Stomach (tissue), 9 donors: ENCODE results near the gene IQGAP2. TPM values are rescaled to one million over a fixed set of nuclear protein-coding genes. Genes with fewer than 3 reads are reported as not detected.

Experiments
- DNase-seq, 2 donors: peaks; one replicate each; pipeline versions ENCODE4 v3.0.0 to v3.0.0-alpha.2; 2013 to 2019
- H3K27ac ChIP-seq, 5 donors: fragments of 200-600 bp in 4 of 5; sonication (generic) in 4 of 5; one replicate each; pipeline ENCODE4 v1.5.1; 2013 to 2019; ENCODE audit warnings: mild to moderate bottlenecking in 1 of 5, moderate library complexity in 1 of 5
- H3K27me3 ChIP-seq, 3 donors: fragments of 200-600 bp; sonication (generic); one replicate each; pipeline ENCODE4 v1.5.1; 2017 to 2019; ENCODE audit warnings: mixed run types in 1 of 3
- H3K36me3 ChIP-seq, 4 donors: fragments of 200-600 bp; sonication (generic); 1 replicate in 3 of 4; 2 replicates in 1 of 4; pipeline ENCODE4 v1.5.1; 2016 to 2019
- H3K4me1 ChIP-seq, 4 donors: fragments of 200-600 bp; sonication (generic); one replicate each; pipeline ENCODE4 v1.5.1; 2016 to 2019
- H3K4me3 ChIP-seq, 4 donors: fragments of 200-600 bp; sonication (generic) in 3 of 4; one replicate each; pipeline ENCODE4 v1.5.1; 2016 to 2019; ENCODE audit warnings: mild to moderate bottlenecking in 1 of 4
- H3K9me3 ChIP-seq, 4 donors: fragments of 200-600 bp; sonication (generic); one replicate each; pipeline ENCODE4 v1.5.1; 2016 to 2019
- EP300 ChIP-seq: sonication (generic); formaldehyde crosslinking; IDR thresholded peaks from one replicate; pipeline ENCODE4 v1.6.1; 2017; ENCODE audit warnings: antibody characterized with exemption
- POLR2A ChIP-seq, 4 donors: fragments of 450-650 bp; IDR thresholded peaks; one replicate each; pipeline ENCODE4 v1.6.1; 2016; ENCODE audit warnings: antibody characterized with exemption in 4 of 4, control low read depth in 2 of 4, mild to moderate bottlenecking in 1 of 4, moderate library complexity in 1 of 4
- POLR2AphosphoS5 ChIP-seq, 3 donors: sonication (generic); formaldehyde crosslinking; IDR thresholded peaks; one replicate each; pipeline ENCODE4 v1.6.1; 2016; ENCODE audit warnings: antibody characterized with exemption in 3 of 3
- WGBS, 5 donors: extraction: QIAGEN DNeasy Blood & Tissue Kit in 3 of 5; methylation state at CpG; one replicate each; pipeline versions ENCODE4 v1.1.5 to v1.1.7; 2013 to 2018; 5-methylcytosine and 5-hydroxymethylcytosine counted together
- intact Hi-C: fragments of 100-400 bp; cut with DNase I; formaldehyde crosslinking; loops from one replicate; pipeline ENCODE4 v1.15.1; 2023; ENCODE audit warnings: low total_unique reads
- polyA plus RNA-seq, 3 donors: library from polyadenylated mRNA; stranded (reverse); fragments of 200-250 nt; gene quantifications; one replicate each; pipeline ENCODE4 v1.2.3, GENCODE V29; 2013
- total RNA-seq, 5 donors: library from RNA; depleted of rRNA; stranded (reverse); fragments of >200 nt; gene quantifications; one replicate each; pipeline versions ENCODE4 v1.1.0 to v1.2.3, GENCODE V29; 2014 to 2016
- TF ChIP-seq, protein P1 (sequence below), 7 experiments: fragments of 450-650 bp in 4 of 7; fragments of 200-600 bp in 3 of 7; sonication (generic) in 3 of 7; IDR thresholded peaks; one replicate each; pipeline ENCODE4 v1.5.1; 2016 to 2019; ENCODE audit warnings: antibody characterized with exemption in 7 of 7, control low read depth in 2 of 7, mild to moderate bottlenecking in 1 of 7
- donor health status: healthy with polysubstance abuse.
- donor health status: Bipolar disorder and iron deficiency.
- donor health status: healthy.

The IQGAP2 gene
- total and polyA plus RNA-seq, 8 donors: 11.5 to 122 (median 42.1) TPM

DNA sequence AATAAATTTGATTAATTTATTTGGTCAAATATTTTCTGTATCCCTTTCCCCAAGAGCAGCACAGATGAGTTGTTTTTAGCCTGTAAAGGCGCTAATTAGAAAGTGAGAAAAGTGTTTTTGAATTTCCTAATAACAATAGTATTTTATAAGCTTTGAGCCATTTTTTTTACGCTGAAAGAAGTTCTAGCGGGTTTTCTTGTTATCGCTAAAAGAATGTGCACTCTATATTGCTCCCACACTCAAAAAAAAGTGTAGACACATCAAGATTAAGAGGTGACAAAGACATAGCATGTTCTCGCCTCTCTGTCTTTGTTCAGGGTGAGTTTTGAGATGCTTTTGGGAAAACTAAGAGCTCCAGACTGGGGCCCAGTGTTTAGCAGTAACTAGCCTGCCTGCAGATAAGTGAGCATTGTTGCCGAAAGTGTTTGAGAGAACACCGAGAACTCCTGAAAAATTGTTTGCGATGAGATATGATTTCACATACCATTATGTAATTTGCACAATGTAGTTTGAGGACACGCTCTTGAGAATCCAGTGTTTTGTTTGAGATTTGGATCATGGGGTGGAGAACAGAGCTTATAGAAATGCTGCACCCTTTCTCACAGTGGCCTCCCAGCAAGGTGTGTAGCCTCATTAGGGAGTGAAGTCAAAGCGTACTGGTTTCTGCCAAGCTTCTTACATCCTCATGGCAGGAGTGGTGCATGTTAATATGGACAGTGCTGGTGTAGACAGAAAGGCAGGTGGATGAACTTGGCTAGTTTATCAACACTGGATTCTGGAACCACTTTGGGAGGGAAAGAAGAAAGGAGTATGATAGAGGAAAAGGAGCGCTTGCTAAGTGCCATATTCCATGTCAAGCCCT, 314.4 kb downstream of the IQGAP2 start:
- no peak for TF ChIP-seq POLR2A (IDR thresholded peaks at IDR 0.05)
- TF ChIP-seq, protein P1, sequence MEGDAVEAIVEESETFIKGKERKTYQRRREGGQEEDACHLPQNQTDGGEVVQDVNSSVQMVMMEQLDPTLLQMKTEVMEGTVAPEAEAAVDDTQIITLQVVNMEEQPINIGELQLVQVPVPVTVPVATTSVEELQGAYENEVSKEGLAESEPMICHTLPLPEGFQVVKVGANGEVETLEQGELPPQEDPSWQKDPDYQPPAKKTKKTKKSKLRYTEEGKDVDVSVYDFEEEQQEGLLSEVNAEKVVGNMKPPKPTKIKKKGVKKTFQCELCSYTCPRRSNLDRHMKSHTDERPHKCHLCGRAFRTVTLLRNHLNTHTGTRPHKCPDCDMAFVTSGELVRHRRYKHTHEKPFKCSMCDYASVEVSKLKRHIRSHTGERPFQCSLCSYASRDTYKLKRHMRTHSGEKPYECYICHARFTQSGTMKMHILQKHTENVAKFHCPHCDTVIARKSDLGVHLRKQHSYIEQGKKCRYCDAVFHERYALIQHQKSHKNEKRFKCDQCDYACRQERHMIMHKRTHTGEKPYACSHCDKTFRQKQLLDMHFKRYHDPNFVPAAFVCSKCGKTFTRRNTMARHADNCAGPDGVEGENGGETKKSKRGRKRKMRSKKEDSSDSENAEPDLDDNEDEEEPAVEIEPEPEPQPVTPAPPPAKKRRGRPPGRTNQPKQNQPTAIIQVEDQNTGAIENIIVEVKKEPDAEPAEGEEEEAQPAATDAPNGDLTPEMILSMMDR (IDR thresholded peaks at IDR 0.05): no peak
- TF ChIP-seq EP300: no peak
- TF ChIP-seq POLR2AphosphoS5 (IDR thresholded peaks at IDR 0.05): no peak
- DNase-seq: peak in 1 of 2 donors; percentile 7
- intact Hi-C loops: no loop called here
- Histone ChIP-seq H3K4me3 (peak overlapping the region; percentile 61 to 89 (median 68)), H3K36me3 (no peaks in the 10 kb centered on the region), H3K27ac (peak overlapping the region in 2 of 5 donors; percentile 72 to 73), H3K4me1 (peaks cover 4 to 31% (median 26%) of the 10 kb centered on the region in 4 donors), H3K9me3 (no peaks in the 10 kb centered on the region), H3K27me3 (peaks cover 0 to 34% (median 16%) of the 10 kb centered on the region in 3 donors)
- 74 to 80% (median 79%) methylated on average over 11 of the region's 11 CpGs for WGBS, 5 donors

DNA sequence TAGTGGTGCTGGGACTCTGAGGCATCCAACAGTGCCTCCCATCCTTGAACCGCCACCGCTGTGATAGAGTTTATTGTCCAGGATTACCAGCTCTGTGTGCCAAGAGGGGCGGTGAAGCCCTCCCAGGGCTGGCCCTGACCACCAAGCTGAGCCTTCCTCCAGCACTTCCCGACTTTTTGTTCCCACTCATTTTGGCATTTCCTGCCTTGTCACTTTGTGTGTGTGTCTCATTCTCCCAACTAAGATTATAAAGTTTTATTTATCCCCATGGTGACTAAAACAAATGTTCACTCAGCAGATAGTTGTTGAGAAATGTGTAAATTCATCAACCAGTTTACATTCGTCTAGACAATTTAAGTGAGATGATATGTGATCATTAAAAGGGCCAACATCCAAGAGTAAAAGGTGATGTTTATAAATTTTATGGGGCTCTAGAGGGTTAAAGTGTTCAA, 315.3 kb downstream of the IQGAP2 start:
- H3K27me3 ChIP-seq: peaks cover 0 to 34% (median 16%) of the 10 kb centered on the region in 3 donors
- DNase-seq: peak in 1 of 2 donors; percentile 26
- 71 to 90% (median 85%) methylated on average over 5 of the region's 5 CpGs for WGBS, 5 donors
- H3K9me3 ChIP-seq: no peaks in the 10 kb centered on the region
- H3K4me3 ChIP-seq: peak overlapping the region in 1 of 4 donors; percentile 89
- intact Hi-C loops: no loop called here
- H3K27ac ChIP-seq: no peak overlapping the region
- H3K36me3 ChIP-seq: no peaks in the 10 kb centered on the region
- no peak for TF ChIP-seq EP300
- TF ChIP-seq POLR2A (IDR thresholded peaks at IDR 0.05): no peak
- TF ChIP-seq, protein P1 (IDR thresholded peaks at IDR 0.05): no peak
- no peak for TF ChIP-seq POLR2AphosphoS5 (IDR thresholded peaks at IDR 0.05)
- peaks cover 4 to 31% (median 26%) of the 10 kb centered on the region in 4 donors for H3K4me1 ChIP-seq

DNA sequence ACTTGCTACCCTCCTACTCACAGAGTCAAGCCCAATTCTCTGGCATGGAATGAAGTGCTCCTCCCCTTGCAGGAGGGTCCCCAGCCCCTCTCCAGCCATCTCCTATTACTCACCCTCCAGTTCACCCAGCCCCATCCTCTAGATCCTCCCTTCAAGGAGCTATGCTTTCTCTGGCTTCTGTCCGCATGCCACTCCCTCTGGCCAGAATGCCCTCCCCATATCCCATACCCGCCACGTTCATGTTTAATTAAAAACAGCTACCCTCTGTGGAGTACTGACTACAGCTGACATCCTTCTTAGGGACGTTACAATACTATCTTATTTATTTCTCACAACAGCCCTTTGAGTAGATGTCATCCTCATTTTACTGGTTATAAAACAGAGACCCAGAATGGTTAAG, 315.8 kb downstream of the IQGAP2 start:
- H3K27ac ChIP-seq: no peak overlapping the region

DNA sequence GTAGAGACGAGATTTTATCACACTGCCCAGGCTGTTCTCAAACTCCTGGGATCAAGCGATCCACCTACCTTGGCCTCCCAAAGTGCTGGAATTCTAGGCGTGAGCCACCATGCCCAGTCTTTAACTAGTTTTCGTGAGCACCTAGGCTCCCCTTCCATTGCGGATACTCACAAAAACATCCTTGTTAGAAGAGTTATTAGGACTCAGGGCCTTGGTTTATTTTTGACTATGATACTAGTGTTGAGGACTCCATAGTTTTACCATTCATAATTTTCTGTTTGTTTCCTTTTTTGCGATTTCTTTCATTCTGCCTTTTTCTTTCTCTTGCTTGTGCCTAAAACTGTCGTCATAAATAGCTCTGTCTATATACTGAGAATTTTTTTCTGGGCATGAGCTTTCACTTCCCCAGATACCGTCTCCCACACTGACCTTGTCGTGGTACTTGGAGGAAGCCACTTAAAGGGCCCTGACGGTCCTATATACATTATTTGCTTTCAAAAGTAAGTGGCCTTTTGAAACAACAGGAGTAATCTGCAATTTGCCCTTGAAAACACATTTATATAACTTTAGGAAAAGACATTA, 318.0 kb downstream of the IQGAP2 start:
- Histone ChIP-seq H3K36me3 (no peaks in the 10 kb centered on the region), H3K4me3 (no peak overlapping the region), H3K4me1 (peaks cover 0 to 17% (median 14%) of the 10 kb centered on the region in 4 donors), H3K27ac (peak overlapping the region in 1 of 5 donors; percentile 15), H3K9me3 (no peaks in the 10 kb centered on the region), H3K27me3 (peaks cover 0 to 19% (median 5%) of the 10 kb centered on the region in 3 donors)
- intact Hi-C loops: no loop called here
- no peak for DNase-seq
- 61 to 70% (median 63%) methylated on average over 10 of the region's 10 CpGs for WGBS, 5 donors
- TF ChIP-seq, protein P1 (IDR thresholded peaks at IDR 0.05): no peak
- no peak for TF ChIP-seq POLR2AphosphoS5 (IDR thresholded peaks at IDR 0.05)
- TF ChIP-seq EP300: no peak
- no peak for TF ChIP-seq POLR2A (IDR thresholded peaks at IDR 0.05)

More for the DNA sequence above, 315.8 kb downstream of the IQGAP2 start:
- WGBS, 5 donors: 79 to 91% (median 88%) methylated on average over 4 of the region's 4 CpGs
- H3K36me3 ChIP-seq: no peaks in the 10 kb centered on the region
- no peaks in the 10 kb centered on the region for H3K9me3 ChIP-seq
- TF ChIP-seq EP300 (no peak), POLR2AphosphoS5 (IDR thresholded peaks at IDR 0.05) (no peak), POLR2A (IDR thresholded peaks at IDR 0.05) (no peak)
- TF ChIP-seq, protein P1 (IDR thresholded peaks at IDR 0.05): no peak
- no peak overlapping the region for H3K4me3 ChIP-seq
- peaks cover 0 to 34% (median 16%) of the 10 kb centered on the region in 3 donors for H3K27me3 ChIP-seq
- peaks cover 4 to 31% (median 26%) of the 10 kb centered on the region in 4 donors for H3K4me1 ChIP-seq
- DNase-seq: no peak
- intact Hi-C loops: no loop called here
